Activated CD4-positive, CD25-positive, alpha-beta regulatory T cell (primary cell): ENCODE measurements around the gene CADM1.

Source experiments
- DNase-seq, 4 experiments: peaks; one replicate each; lab custom pipeline; 2025; lab: John Stamatoyannopoulos, UW

The CADM1 gene

DNA sequence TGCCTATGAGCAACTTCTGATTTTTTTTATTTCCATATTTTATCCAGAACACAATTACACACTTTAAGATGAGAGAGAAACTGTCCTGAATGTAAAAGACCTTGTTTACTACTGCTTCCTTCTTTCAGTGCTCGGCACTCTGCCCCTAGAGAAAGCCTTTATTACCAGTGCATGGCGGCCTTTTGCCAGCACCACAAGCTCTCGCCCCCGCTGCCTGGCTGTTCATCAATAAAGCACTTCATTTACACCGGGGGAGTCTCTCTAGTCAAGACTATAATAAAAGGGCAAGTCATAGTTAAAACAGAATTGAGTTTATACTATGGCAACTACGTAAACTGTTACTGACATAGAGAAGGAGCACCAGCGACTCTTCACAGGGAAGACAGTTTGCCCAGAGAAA, 259.5 kb downstream of the CADM1 start:
- DNase-seq: no peak

GRCh38 chr11:115244296-115244695, 259.9 kb downstream of the CADM1 start:
- no peak for DNase-seq

- DNase-seq: no peak
Observed at GRCh38 chr11:115242982-115243381, 261.2 kb downstream of the CADM1 start.

GRCh38 chr11:115241899-115242298, 262.3 kb downstream of the CADM1 start:
- DNase-seq: no peak

DNA sequence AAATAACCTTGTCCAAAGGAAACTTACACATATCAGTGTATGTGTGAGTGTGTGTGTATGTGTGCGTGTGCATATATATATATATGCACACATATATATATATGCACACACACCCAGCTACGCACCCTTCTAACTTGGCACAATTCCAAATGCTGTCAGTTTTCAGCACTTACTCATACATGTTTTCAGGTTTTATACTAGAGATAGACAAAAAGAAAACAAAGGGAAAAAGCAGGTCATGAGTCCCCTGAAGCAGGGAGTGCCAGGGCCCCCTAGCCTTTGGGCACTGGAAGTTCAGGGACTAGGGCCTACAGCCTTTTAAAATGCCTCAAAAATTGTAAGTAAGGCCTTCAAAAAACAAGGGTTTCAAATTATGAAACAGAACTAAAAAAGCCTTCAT, 265.4 kb downstream of the CADM1 start:
- no peak for DNase-seq

DNA sequence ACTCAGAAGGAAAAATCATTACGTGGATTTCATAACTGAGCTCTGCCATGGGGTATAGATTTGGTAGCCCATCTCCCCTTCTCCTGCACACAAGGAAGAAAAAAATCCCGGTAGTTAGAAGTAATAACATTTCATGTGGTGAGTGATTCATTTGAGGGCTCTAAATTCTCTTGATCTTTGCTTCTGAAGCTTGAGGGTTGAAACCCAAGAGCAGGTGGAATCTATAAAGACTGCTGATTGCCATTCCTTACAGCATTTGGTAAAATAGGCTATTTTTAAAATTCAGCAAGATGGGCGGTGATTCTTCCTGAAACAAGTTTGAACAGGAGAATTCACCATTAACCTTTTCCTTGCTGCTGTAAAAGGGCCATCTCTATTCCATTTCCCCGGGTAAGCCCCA, 266.1 kb downstream of the CADM1 start:
- no peak for DNase-seq

DNA sequence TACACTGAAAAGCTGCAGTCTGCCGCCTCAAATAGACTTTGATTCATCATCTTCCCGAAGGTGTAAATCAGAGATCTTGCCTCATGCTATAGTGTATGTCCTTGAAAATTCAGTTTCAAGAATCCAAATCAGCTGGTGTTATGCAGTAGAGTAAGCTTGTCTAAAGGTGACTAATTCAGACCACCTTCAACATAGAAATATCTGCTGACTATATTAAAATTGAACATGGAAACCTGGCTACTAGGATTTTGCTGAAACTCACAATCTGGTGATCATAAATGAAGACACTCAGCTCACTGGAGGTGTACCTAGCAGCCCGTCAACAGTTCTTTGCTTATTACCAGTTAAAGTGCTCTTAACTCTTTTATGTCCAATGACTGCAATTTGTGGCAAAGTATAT, 266.6 kb downstream of the CADM1 start:
- DNase-seq: no peak

GRCh38 chr11:115234794-115235193, 269.4 kb downstream of the CADM1 start:
- DNase-seq: no peak

DNA sequence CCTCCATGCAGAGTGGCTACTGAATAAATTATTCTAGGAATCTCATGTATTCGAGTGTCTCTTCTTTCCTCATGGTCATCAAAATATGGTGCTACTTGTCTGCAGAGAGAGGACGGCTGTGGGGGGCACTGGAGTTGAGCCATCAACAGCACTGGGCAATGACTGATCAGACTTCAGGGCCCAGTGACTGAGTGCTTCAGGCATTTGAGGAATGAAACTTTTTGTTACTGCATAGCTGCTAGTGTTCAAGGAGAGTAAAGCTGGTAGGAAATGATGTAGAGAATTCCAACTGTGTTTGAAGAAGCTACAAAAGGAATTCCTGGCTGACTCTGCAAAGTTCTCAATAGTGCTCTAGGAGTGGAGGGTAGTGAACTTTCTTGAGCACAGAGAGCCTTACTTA, 277.7 kb downstream of the CADM1 start:
- DNase-seq: no peak

DNA sequence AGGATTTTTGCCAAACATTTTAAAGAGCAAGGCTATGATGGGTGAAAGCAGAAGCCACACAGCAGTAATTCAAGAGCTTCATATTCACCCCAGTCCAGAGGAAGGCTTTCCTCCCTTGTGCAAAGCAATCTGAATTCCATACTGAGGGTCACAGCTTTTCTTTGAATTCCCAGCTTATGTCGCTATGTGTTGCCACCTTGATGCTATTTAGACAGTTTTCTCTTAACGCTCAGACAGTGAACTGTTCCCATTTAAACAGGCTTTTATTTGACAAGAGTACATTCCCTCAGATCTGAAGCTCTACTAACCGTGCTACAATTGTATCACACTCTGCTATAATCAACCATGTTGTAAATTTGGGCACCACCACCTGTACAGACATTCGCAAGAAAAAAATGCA, 279.7 kb downstream of the CADM1 start:
- no peak for DNase-seq

DNA sequence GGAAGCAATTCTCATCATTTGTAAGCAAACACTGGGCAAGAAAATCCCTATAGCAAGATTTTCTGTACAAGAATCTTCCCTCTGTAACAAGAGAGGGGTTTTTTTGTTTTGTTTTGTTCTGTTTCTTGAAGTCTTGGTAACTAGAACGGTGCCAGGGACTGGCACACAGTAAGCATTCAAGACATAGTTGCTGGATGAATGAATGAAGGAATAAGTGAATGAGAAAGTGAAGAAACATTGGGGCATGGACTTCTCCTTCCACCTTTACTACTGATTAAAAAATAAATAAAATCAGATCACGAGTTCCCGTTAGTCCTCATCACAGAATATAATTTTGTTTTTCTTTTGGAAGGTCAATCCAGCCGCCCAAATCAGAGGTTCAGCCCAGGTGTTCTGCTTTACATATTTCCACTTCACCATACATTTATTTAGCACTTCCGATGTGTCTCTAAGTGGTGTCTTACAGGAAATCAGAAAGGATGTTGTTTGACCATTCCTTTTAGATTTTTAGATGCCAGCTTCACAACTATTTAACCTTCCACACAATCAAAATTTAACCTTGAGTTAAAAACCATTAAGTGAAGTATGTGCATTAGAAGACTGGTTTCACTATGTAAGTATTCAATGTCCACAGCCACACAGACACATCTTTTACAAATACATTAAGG, 281.2 kb downstream of the CADM1 start:
- DNase-seq: no peak

DNA sequence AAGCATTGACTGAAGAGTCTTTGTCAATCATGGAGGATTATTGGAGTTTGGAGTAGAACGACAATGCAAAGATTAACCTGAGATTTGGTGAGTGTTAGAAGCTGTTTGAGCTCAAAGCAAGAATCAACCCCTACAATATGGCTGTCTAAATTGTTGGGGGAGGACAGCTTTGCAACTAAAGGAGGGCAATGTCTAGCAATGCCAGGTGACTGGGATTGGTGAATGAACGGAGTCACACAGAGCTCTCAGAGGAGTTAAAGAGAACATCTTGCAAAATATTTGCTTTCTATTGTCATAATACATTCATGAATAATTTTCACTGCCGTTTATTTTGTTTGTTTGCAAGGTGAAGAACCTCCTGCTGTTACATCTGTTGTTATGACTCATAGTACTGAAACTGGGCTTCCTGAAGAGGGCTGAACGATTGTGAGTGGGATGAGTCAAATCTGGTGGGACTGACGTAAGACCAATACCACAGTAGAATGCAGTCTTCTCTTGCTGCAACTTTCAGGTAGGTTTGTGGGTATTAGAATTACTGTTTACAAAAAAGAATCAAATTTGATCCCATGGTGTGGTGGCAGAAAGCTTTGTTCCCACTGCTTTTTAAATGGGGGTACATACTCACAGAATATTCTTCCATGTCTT, 281.9 kb downstream of the CADM1 start:
- no peak for DNase-seq

DNA sequence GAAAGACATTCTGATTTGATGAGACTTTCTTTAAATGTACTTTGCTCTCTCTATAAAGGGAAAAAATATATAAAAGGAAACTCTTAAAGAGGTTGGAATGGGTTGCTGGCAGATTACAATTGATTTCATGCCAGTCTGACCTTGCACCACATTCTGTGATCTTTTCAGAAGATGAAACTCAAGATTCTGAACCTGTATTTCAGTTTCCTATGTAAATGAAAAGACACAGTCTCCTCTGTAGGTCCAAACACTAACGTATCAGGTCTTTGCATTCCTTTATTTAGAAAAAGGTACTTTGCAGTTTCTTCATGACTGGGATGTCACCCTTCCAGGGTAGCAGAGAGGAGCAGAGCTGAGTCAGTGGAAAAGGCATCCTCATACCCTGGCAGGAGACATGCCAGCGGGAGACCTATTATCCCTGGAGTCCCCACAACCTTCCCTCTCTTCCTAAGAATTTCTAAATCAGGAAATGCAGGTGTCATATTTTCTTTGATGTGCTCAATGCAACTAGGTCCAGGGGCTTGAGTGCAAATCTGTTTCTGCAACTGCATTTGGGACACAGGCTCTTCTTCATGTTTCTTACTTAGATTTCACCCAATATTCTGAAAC, 282.6 kb downstream of the CADM1 start:
- no peak for DNase-seq

DNA sequence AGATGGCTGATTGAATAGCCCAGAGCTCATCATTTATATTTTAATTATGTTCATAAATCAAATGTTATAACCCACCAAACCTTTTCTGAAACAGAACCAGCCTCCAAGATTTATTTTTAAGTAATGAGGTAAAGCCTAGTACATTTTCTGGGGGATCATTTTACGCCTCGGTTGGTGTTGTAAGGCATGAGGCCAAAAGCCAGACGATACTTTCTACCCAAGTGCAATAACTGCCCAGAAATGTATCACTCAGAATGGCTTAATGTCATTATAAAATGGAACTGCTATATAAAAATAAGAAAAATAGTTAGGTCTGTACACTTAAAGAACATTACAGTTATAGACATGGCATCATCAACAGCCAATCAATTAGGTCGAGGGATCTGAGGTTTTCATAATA, 283.3 kb downstream of the CADM1 start:
- DNase-seq: no peak

- DNase-seq: no peak
Observed at GRCh38 chr11:115220423-115220822, 283.8 kb downstream of the CADM1 start.

DNA sequence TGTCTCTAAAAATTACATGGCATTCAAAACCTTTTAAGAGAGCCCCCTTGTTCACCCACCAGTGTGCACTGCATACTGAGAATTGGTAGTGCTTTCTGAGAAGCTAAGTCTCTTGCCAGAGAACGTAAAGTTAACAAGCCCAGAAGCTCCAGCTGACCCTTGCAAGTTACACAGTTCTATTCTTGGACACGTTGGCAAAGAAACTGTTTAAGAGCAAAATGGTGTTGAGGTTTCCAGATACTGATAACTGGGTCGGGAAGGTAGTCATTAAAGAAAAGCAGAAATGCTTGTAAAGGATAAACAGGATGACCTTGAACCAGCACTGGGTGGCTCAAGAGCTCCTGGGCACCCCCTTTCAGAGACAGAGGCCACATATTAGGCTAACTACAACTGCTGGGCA, 284.8 kb downstream of the CADM1 start:
- DNase-seq: no peak

GRCh38 chr11:115217726-115218311, 286.4 kb downstream of the CADM1 start:
- no peak for DNase-seq

GRCh38 chr11:115215694-115216617, 288.3 kb downstream of the CADM1 start:
- DNase-seq: no peak

DNA sequence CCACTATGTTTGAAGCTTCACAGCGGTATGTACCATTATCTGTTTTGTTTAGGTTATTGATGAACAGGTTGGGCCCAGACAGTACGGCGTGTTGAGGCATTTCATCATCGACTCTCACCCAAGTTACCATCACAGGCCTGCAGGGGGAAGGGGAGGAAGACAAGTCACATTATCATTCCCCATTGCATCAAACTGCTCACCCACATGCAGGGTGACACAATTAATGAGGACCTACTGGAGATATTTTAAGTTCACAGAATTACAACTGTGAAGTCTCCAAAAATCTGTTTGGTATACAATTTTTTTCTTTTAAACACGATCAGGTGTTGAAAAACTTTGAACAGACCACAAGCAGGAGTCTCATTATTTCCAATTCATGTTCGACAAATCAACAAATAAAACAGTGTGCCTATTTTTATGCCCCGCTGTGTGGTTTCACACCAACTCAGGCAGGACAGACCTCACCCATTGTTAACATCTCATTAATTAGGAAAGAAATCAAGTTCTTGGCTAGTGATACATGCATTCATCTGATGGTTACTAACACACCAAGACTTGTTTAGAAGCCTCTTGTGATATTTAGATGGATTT, 289.5 kb downstream of the CADM1 start:
- DNase-seq: no peak

GRCh38 chr11:115213007-115213406, 291.2 kb downstream of the CADM1 start:
- no peak for DNase-seq

- no peak for DNase-seq
Observed at GRCh38 chr11:115208808-115209259, 295.4 kb downstream of the CADM1 start.

- DNase-seq: no peak
Observed at GRCh38 chr11:115207916-115208315, 296.3 kb downstream of the CADM1 start.
